Dedifferentiated amniotic fluid mesenchymal stem cell (primary cell): Measurements from ENCODE around the gene GJB2.
A peak's percentile ranks its signal among the peaks of the same experiment; 100 is the strongest.
"Not testable (repeated sequence)": the region's sequence is repeated elsewhere in the genome, so short reads cannot be mapped to it uniquely, and the experiment has no call there.

ENCODE experiments used
- DNase-seq: peaks from one replicate; pipeline ENCODE4 v3.0.0-alpha.2; 2016; ENCODE audit errors: extremely low spot score

Gene GJB2

GRCh38 chr13:20165417-20166257 lies 27.1 kb downstream of the GJB2 start:
- peak; percentile 62 for DNase-seq

- no peak for DNase-seq
These were observed 30.8 kb downstream of the GJB2 start for GRCh38 chr13:20161951-20162300.

- DNase-seq: no peak
These were observed 31.3 kb downstream of the GJB2 start for GRCh38 chr13:20161275-20161950.

GRCh38 chr13:20160306-20161274 lies 32.1 kb downstream of the GJB2 start, which contains the start of gene GJA3:
TSS of gene GJA3 (minus strand) at chr13:20161052. CDS start at chr13:20143288, 17,764 bp downstream.
- DNase-seq: no peak

DNA sequence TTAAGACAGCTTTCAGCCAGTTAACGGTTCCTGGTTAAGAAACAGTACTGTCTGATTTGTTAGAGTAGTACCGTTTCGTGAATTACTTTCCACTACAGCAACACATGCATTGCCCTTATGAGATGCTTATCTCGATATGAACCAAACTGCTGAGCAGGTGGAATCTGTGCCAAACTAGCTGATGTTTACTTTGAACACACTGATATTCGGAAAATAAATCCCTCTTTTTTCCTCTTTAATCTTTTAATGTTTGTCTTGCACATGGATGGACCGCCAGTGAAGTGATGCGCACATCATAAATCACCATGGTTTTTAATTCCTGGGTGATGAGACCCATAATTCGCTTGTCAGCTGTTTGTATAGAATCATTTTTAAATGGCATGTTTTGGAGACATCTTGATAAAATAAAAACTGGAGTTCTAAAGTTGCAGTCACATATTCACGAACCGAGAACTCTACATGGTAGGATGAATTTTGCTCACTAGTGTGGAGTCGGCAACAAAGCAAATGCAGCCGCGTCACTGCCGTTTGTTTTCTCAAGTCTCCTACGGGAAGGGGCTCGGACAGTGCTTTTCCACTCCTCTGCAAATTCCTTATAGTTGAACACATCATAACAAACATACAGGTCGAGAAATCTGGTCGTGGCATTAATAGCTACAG lies 33.0 kb downstream of the GJB2 start:
- no peak for DNase-seq

GRCh38 chr13:20157151-20157796 lies 35.5 kb downstream of the GJB2 start:
- no peak for DNase-seq

GRCh38 chr13:20156702-20157101 lies 36.0 kb downstream of the GJB2 start:
- no peak for DNase-seq

DNA sequence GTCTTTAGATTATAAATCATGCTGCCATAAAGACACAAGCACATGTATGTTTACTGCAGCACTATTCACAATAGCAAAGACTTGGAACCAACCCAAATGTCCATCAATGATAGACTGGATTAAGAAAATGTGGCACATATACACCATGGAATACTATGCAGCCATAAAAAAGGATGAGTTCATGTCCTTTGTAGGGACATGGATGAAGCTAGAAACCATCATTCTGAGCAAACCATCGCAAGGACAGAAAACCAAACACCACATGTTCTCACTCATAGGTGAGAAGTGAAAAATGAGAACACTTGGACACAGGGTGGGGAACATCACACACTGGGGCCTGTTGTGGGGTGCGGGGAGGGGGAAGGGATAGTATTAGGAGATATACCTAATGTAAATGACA lies 39.4 kb downstream of the GJB2 start:
- DNase-seq: not testable (repeated sequence)

- DNase-seq: no peak
These were observed 41.1 kb downstream of the GJB2 start for GRCh38 chr13:20151612-20152011.

DNA sequence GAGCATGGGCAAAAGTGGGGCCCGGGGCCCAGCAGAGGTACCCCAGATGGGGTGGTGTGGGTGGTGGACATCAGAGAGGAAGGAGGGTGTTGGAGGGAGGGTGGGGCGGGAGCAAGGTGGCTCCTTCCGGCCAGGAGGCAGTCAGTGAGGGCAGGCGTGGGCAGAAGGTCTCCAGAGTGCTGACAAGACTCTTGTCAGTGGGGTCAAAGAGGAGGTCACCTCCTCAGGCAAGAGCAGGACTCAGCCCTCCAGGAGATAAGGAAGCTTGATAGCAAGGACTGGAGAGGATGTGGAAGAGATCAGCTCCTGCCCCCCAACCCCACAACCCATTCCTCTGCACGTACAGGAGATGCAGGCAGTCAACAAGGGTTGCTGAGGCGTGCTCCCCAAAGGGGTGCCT lies 41.7 kb downstream of the GJB2 start:
- no peak for DNase-seq

DNA sequence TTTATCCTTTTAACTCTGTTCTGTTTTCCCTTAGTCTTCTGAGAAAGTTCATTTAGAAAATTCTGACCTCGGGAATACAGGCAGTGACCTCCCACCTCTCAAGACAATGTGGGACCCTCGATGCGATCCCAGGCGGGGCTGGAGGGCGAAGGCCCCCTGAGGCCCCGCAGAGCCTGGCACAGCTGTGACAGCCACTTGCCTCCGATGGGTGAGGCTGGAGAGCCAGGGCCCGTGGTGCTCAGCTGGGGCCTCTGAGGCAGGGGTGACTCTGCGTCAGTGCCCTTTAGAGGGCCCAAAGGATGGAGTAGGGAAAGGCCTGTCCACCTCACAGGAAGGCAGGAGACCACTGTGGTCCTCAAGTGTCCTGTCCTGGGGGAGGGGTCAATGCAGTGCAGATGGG lies 42.2 kb downstream of the GJB2 start:
- no peak for DNase-seq

DNA sequence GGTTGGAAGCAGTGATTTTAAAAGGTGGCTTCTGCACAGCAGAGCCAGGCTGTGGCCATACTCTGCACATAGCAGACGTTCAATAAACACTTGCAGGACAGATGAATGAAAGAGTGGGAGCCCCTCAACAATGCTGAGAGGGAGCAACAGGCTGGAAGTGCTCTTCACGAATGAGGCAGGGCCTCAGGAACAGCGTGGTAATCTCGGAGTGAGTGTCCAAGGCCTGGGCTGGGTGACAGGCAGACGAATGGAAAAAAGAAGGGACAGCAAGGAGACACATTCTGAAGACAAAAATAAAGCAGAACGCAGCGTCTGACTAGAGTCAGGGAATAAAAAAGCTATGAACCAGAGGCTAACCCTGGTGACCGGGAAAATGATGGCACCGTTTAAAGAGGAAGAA lies 43.0 kb downstream of the GJB2 start:
- no peak for DNase-seq

DNA sequence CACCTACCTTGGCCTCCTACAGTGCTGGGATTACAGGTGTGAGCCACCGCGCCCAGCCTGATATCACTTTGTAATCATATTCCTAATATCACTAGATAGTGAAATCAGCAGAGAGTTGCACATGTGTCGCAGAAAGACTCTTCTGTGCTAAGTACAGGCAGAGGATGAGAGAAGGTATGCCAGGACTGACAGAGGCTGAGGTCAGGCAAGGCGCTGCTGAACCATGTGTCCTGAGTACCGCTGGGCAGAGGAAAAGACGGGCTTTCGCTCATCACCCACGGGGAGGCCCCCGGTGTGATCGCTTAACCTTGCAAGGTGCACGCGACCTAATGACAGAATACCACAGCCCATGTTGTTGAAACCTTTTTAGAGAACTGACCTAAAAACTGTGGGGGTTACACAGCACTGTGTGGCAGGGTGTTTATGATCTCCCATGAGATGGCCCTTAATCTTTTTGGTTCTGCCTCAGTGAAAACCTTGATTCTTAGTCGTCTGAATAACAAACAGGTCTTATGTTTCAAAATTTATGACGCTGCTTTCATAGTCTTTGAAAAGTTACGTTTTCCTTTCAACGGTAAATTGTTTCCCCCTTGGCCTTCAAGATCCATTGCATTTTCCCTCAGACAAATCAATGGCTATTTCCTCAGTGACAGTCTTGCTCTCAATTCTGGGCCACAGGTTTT lies 44.1 kb downstream of the GJB2 start:
- DNase-seq: no peak

DNA sequence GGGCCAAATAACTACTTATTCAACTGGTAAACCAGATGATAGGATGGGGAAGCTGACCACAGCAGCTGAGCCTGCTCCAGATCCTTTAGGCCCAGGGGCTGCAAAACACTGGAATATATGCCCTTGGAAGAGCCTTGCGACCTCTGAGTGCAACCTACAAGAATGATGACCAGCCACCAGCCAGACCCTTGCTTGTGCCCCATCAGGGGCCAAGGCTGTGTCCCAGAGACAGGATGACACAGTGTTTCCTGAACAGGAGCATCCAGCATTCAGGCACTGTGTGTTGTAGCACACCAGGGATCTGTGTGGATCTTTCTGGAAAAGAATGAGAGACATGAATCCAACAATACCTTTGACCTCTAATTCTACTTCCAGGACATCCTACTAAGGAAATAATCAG lies 46.4 kb downstream of the GJB2 start:
- DNase-seq: no peak

DNA sequence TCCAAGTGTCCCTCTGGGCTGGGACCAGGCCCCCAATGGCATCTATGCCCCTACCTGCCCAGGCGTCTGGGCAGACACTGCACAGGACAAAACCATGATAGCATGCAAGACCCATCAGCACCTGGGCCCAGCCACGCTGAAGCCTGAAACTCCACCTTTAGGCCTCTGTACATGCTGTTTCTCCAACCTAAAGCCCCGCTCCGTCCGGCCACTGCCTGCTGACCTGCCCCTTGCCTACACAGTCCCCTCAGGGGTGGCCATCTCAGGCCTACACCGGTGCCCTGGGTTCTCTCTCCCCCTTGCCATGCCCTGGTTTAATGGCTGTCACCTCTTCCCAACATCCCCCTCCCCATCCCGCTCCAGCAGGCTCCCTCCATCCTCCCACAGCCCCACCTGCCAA lies 47.2 kb downstream of the GJB2 start:
- DNase-seq: no peak

DNA sequence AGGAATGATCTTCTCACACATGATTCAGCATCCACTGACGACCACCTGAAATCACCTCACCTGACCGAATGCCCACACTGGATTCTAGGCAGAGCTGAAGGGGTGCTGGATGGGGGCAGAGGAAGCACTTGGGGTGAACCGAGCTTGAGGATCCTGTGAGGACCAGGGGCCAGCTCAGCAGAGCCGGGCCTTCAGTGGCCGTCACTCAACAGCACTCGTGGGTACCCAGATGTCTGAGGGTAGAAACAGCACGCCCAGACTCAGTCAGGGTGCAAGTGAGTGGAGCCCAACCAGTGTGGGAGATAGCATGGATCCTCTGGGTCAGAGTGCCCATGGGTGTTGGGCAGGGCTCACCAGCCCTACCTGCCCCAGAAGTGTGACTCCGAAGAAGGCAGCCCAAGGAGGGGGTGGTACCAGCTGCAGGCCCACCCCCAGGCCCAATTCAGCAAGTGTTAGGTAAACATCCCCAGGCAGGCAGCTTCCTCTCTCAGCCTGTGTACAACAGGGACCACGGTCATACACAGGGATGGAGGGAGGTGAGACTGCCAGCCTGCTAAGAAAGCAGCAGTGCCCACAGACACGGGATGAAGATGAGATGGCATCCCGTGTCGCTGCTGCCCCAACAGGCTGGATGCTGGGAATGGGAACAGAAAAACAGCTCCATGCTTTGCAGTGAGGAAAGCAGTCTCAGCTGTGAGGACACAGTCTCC lies 48.4 kb downstream of the GJB2 start:
- no peak for DNase-seq

GRCh38 chr13:20142927-20143480 lies 49.7 kb downstream of the GJB2 start:
- DNase-seq: no peak

DNA sequence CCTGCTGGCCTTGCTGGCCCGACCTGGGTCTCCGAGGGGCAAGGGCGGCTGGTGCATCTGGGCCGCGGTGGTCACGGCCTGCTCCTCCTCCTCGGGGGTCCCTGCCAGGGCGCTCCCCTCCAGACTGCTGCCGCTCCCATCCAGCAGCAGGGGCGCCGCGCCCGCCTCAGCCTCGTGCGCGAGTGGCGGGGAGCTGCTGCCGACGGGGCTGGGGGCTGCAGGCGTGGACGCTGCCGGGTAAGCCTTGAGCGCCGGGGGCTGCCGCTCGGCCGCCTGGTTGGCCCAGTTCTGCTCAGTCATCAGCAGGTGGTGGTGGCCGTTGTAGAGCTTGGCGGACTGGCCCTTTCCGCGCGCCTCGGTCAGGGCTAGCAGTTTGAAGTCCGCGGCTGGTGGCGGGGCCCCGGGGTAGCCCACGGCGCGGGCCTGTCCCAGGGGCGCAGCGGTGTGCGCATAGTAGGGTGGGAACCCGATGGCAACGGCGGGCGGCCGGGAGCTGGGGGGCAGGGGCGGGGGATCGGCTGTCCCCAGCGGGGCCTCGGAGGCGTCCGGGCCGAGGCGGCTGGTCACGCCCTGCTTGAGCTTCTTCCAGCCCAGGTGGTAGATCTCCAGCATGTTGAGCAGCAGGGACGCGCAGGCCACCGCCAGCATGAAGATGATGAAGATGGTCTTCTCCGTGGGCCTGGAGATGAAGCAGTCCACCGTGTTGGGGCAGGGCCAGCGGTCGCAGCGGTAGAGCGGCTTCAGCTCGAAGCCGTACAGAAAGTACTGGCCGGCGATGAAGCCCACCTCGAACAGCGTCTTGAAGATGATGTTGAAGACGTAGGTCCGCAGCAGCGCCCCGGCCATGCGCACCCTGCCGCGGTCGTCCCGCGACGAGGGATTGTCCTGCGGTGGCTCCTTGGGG lies 50.5 kb downstream of the GJB2 start:
- no peak for DNase-seq
